NCI-H446 treated with DMSO at 0.1 percent for 48 hours (cell line): Measurements from ENCODE around the gene RABGEF1.

Source experiments
- DNase-seq: peaks from one replicate; lab custom pipeline; 2025; lab: John Stamatoyannopoulos, UW

RABGEF1 gene

GRCh38 chr7:66859339-66859738 is 118.8 kb downstream of the RABGEF1 start:
- no peak for DNase-seq

DNA sequence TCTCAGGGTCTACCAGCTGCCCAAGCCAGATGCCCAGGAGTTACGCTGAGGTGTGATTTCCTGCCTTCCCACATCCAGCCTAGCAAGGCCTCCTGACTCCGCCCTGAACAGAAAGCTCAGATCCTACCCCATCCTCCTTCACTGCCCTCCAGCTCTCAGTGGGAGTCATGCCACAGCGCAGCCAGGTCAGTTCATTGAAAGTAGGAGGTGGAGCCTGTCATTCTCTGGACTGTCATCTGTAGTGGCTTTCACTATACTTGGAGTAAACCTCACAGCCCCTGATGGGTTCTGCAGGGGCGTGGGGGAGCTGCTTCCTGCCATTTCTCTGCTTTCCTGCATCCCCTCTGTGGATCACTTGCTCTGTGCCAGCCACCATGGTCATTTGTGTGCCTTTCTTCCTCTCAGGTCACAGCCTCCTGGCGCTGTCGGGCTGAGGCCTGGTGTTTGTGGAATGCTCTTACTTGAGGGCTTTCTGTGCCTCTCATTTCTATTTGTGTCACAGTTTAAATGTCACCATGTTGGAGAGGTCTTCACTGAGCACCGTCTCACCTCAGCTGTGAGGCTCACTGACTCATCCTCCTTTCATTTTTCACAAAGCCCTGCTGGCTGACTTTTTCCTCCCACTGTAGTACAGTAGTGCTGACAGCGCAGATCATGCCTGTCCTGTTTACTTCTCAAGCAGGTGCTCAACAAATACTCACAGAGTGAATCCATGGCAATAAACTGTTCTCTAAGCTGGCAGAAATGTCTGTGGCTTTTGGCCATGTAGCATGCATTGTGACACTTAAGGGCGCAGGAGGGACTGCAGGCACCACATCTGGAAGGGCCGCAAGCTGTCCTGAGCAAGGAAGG is 119.5 kb downstream of the RABGEF1 start:
- no peak for DNase-seq

DNA sequence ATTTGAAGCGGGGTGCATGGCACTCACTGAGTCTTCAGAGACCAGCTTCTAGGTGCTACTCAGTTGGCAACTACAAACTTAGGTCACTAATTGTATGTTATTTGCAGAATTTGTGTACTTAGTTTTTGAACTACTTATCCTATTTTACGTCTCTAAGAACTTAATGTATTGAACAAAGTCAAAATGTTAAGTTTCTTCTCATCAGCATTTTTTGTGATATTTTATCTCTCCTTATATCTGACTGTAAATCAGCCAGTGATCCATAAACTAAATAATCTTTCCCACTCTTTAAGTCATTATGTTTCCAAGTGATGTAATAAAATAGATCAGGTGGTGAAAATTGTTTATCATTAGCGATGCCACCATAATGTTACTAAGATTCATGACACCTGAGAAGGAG is 120.2 kb downstream of the RABGEF1 start:
- no peak for DNase-seq
